Measurements from ENCODE around the gene CADPS. TPM values are rescaled to one million over a fixed set of nuclear protein-coding genes. Genes with fewer than 3 reads are reported as not detected.

The CADPS gene
- total and polyA plus RNA-seq, 4 donors, result 0.13 to 0.99 (median 0.75) TPM; not detected in 1

DNA sequence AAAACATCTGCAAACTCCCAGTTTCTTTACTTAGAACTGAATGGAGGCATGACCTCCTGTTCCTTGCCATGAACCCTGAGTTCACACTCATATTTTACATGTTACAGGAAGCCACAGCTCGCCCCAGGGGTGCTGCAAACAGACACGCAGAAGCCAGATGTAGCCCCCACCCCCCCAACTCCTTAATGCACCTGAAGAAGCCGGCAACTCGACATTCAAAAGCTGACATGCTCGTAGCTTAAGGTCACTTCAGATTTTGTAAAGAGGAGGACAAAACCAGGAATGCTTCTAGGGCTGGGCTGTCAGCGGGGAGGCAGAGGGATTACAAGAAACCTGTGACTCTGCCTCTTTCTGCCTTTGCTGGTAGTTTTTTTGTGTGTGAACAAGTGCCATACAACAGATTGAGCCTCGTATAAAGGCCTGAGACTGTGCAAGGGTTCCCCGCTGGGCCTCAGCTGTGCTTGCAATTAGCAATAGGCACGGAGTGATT is 459.9 kb downstream of the CADPS start:
- no peak overlapping the region for H3K4me3 ChIP-seq (ENCODE audit: low read length in 2 of 2)
- no peak for ATAC-seq (ENCODE audit: low FRiP score)
- WGBS, 2 donors, result 80 to 83% methylated on average over 9 of the region's 9 CpGs

DNA sequence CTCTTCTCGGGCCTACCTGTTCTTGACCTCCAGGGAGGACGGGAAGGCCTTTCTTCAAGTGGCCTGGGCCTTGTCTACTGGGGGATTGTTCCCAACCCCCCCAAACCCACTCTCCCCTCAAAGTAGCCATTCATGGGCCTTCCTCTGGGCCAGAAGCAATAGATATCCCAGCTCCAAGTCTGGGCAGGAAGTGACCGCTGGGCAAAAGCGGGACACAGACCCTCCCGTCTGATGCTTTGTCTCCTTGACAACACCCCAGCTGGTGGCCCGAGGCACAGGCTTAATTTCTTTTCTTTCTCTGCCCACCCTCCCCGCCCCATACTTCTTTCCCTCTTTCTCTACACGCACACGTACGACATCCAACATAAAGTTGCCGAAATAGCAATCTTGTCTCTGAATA is 460.4 kb downstream of the CADPS start:
- H3K36me3 ChIP-seq (ENCODE audit: control insufficient read depth in 1 of 2, insufficient read depth in 2 of 2, low read length in 1 of 2), result no peaks in the 10 kb centered on the region
- no peak overlapping the region for H3K4me3 ChIP-seq (ENCODE audit: low read length in 2 of 2)
- H3K9me3 ChIP-seq (ENCODE audit: control insufficient read depth, low read length), result no peaks in the 10 kb centered on the region
- ATAC-seq (ENCODE audit: low FRiP score), result no peak
- DNase-seq, result no peak
- H3K27ac ChIP-seq (ENCODE audit: low read depth in 1 of 2, low read length in 2 of 2), result no peak overlapping the region
- 90 to 95% methylated on average over 11 of the region's 11 CpGs for WGBS, 2 donors
- no peaks in the 10 kb centered on the region for H3K27me3 ChIP-seq (ENCODE audit: control insufficient read depth in 1 of 2, insufficient read depth in 2 of 2, low read length in 1 of 2)
- intact Hi-C loops (cut with DNase I), result no loop called here
- H3K4me1 ChIP-seq (ENCODE audit: control insufficient read depth in 1 of 2, insufficient read depth in 2 of 2, low read length in 2 of 2), result no peaks in the 10 kb centered on the region

More for the DNA sequence above, 459.9 kb downstream of the CADPS start:
- Histone ChIP-seq H3K27me3 (ENCODE audit: control insufficient read depth in 1 of 2, insufficient read depth in 2 of 2, low read length in 1 of 2) (no peaks in the 10 kb centered on the region), H3K9me3 (ENCODE audit: control insufficient read depth, low read length) (no peaks in the 10 kb centered on the region), H3K36me3 (ENCODE audit: control insufficient read depth in 1 of 2, insufficient read depth in 2 of 2, low read length in 1 of 2) (no peaks in the 10 kb centered on the region), H3K27ac (ENCODE audit: low read depth in 1 of 2, low read length in 2 of 2) (no peak overlapping the region), H3K4me1 (ENCODE audit: control insufficient read depth in 1 of 2, insufficient read depth in 2 of 2, low read length in 2 of 2) (no peaks in the 10 kb centered on the region)
- intact Hi-C loops (cut with DNase I), result no loop called here
- DNase-seq, result no peak

- 87 to 88% methylated on average over 2 of the region's 2 CpGs for WGBS, 2 donors
- intact Hi-C loops (cut with DNase I), result no loop called here
- H3K4me3 ChIP-seq (ENCODE audit: low read length in 2 of 2), result no peak overlapping the region
Measured at GRCh38 chr3:62413687-62414086, 461.5 kb downstream of the CADPS start.

DNA sequence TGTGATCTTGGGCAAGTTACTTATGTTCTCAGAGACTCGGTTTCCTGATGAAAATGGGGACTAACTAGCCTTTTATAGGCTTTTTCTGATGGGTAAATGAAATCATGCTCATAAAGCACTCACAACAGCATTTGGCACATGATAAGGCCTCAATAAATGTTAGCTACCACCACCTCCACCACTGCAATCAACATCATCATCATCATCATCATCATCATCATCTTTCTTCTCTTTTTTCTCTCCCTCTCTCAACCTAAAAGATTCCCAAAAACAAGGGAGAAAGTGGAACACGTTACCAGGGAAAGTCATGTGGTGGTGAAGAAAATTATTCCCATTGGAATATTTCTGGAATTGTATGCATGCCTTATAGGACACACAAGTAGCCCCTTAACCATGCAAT is 468.3 kb downstream of the CADPS start:
- DNase-seq, result no peak
- WGBS, 2 donors, result 86 to 88% methylated on average over 2 of the region's 2 CpGs
- no peak overlapping the region for H3K4me3 ChIP-seq (ENCODE audit: low read length in 2 of 2)
- no peaks in the 10 kb centered on the region for H3K36me3 ChIP-seq (ENCODE audit: control insufficient read depth in 1 of 2, insufficient read depth in 2 of 2, low read length in 1 of 2)
- no peak overlapping the region for H3K27ac ChIP-seq (ENCODE audit: low read depth in 1 of 2, low read length in 2 of 2)
- no peaks in the 10 kb centered on the region for H3K4me1 ChIP-seq (ENCODE audit: control insufficient read depth in 1 of 2, insufficient read depth in 2 of 2, low read length in 2 of 2)
- peaks cover 0 to 2% of the 10 kb centered on the region in 2 donors for H3K27me3 ChIP-seq (ENCODE audit: control insufficient read depth in 1 of 2, insufficient read depth in 2 of 2, low read length in 1 of 2)
- ATAC-seq (ENCODE audit: low FRiP score), result no peak
- intact Hi-C loops (cut with DNase I), result no loop called here
- no peaks in the 10 kb centered on the region for H3K9me3 ChIP-seq (ENCODE audit: control insufficient read depth, low read length)

More at GRCh38 chr3:62413687-62414086, 461.5 kb downstream of the CADPS start:
- Histone ChIP-seq H3K4me1 (ENCODE audit: control insufficient read depth in 1 of 2, insufficient read depth in 2 of 2, low read length in 2 of 2) (no peaks in the 10 kb centered on the region), H3K9me3 (ENCODE audit: control insufficient read depth, low read length) (no peaks in the 10 kb centered on the region), H3K27ac (ENCODE audit: low read depth in 1 of 2, low read length in 2 of 2) (no peak overlapping the region), H3K27me3 (ENCODE audit: control insufficient read depth in 1 of 2, insufficient read depth in 2 of 2, low read length in 1 of 2) (no peaks in the 10 kb centered on the region), H3K36me3 (ENCODE audit: control insufficient read depth in 1 of 2, insufficient read depth in 2 of 2, low read length in 1 of 2) (no peaks in the 10 kb centered on the region)
- ATAC-seq (ENCODE audit: low FRiP score), result no peak
- no peak for DNase-seq

GRCh38 chr3:62405566-62405965 is 469.6 kb downstream of the CADPS start:
- 91 to 92% methylated on average over 6 of the region's 6 CpGs for WGBS, 2 donors
- Histone ChIP-seq H3K36me3 (ENCODE audit: control insufficient read depth in 1 of 2, insufficient read depth in 2 of 2, low read length in 1 of 2) (no peaks in the 10 kb centered on the region), H3K4me3 (ENCODE audit: low read length in 2 of 2) (no peak overlapping the region), H3K27ac (ENCODE audit: low read depth in 1 of 2, low read length in 2 of 2) (no peak overlapping the region), H3K4me1 (ENCODE audit: control insufficient read depth in 1 of 2, insufficient read depth in 2 of 2, low read length in 2 of 2) (no peaks in the 10 kb centered on the region), H3K9me3 (ENCODE audit: control insufficient read depth, low read length) (no peaks in the 10 kb centered on the region), H3K27me3 (ENCODE audit: control insufficient read depth in 1 of 2, insufficient read depth in 2 of 2, low read length in 1 of 2) (peaks cover 0 to 2% of the 10 kb centered on the region in 2 donors)
- ATAC-seq (ENCODE audit: low FRiP score) (no peak), DNase-seq (no peak)
- intact Hi-C loops (cut with DNase I), result no loop called here

GRCh38 chr3:62405135-62405534 is 470.1 kb downstream of the CADPS start:
- ATAC-seq (ENCODE audit: low FRiP score) (no peak), DNase-seq (no peak)
- H3K27me3 ChIP-seq (ENCODE audit: control insufficient read depth in 1 of 2, insufficient read depth in 2 of 2, low read length in 1 of 2), result peaks cover 0 to 2% of the 10 kb centered on the region in 2 donors
- no peaks in the 10 kb centered on the region for H3K4me1 ChIP-seq (ENCODE audit: control insufficient read depth in 1 of 2, insufficient read depth in 2 of 2, low read length in 2 of 2)
- 78% methylated on average over 6 of the region's 6 CpGs for WGBS, 2 donors
- H3K9me3 ChIP-seq (ENCODE audit: control insufficient read depth, low read length), result no peaks in the 10 kb centered on the region
- H3K36me3 ChIP-seq (ENCODE audit: control insufficient read depth in 1 of 2, insufficient read depth in 2 of 2, low read length in 1 of 2), result no peaks in the 10 kb centered on the region
- no peak overlapping the region for H3K27ac ChIP-seq (ENCODE audit: low read depth in 1 of 2, low read length in 2 of 2)
- no peak overlapping the region for H3K4me3 ChIP-seq (ENCODE audit: low read length in 2 of 2)
- intact Hi-C loops (cut with DNase I), result no loop called here

GRCh38 chr3:62404321-62404720 is 470.9 kb downstream of the CADPS start:
- intact Hi-C loops (cut with DNase I), result no loop called here
- DNase-seq (no peak), ATAC-seq (ENCODE audit: low FRiP score) (no peak)
- Histone ChIP-seq H3K36me3 (ENCODE audit: control insufficient read depth in 1 of 2, insufficient read depth in 2 of 2, low read length in 1 of 2) (no peaks in the 10 kb centered on the region), H3K4me1 (ENCODE audit: control insufficient read depth in 1 of 2, insufficient read depth in 2 of 2, low read length in 2 of 2) (no peaks in the 10 kb centered on the region), H3K27ac (ENCODE audit: low read depth in 1 of 2, low read length in 2 of 2) (no peak overlapping the region), H3K9me3 (ENCODE audit: control insufficient read depth, low read length) (no peaks in the 10 kb centered on the region), H3K27me3 (ENCODE audit: control insufficient read depth in 1 of 2, insufficient read depth in 2 of 2, low read length in 1 of 2) (peaks cover 0 to 2% of the 10 kb centered on the region in 2 donors), H3K4me3 (ENCODE audit: low read length in 2 of 2) (no peak overlapping the region)
- WGBS, 2 donors, result 81 to 85% methylated on average over 8 of the region's 8 CpGs

GRCh38 chr3:62403765-62404164 is 471.5 kb downstream of the CADPS start:
- WGBS, 2 donors, result 69 to 82% methylated on average over 3 of the region's 3 CpGs
- DNase-seq (no peak), ATAC-seq (ENCODE audit: low FRiP score) (no peak)
- Histone ChIP-seq H3K27me3 (ENCODE audit: control insufficient read depth in 1 of 2, insufficient read depth in 2 of 2, low read length in 1 of 2) (peaks cover 0 to 2% of the 10 kb centered on the region in 2 donors), H3K36me3 (ENCODE audit: control insufficient read depth in 1 of 2, insufficient read depth in 2 of 2, low read length in 1 of 2) (no peaks in the 10 kb centered on the region), H3K9me3 (ENCODE audit: control insufficient read depth, low read length) (no peaks in the 10 kb centered on the region), H3K27ac (ENCODE audit: low read depth in 1 of 2, low read length in 2 of 2) (no peak overlapping the region), H3K4me1 (ENCODE audit: control insufficient read depth in 1 of 2, insufficient read depth in 2 of 2, low read length in 2 of 2) (no peaks in the 10 kb centered on the region), H3K4me3 (ENCODE audit: low read length in 2 of 2) (no peak overlapping the region)
- intact Hi-C loops (cut with DNase I), result no loop called here

DNA sequence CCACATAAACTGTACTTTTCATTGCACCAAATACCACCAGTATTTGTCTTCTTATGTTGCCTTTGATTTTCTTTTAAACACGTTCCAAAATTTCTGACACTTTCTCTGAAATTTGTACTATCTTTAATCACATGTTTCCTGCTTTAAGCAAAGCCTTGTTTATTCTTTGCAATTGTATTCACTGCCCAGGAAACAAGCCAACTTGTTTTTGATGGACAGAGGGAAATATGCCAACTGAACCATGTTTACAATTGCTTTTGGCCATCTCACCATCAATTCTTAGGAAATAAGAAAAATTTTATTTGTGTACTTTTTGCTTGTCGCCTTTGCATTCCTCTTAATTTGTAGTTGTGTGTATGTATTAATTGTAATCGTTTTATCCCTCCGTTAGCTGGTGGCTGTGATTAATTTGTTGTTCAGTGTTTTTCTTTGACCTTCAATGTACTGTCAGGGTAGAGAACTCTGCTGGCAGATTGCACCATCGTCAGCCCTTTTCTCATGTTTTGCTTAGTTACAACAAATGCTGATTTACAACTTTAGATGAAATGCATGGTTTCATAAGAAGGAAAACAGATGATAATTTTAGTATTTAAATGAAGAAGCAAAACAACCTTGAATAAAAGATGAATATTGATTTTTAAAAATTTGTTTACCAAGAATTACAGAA is 482.5 kb downstream of the CADPS start:
- Histone ChIP-seq H3K4me3 (ENCODE audit: low read length in 2 of 2) (no peak overlapping the region), H3K27ac (ENCODE audit: low read depth in 1 of 2, low read length in 2 of 2) (no peak overlapping the region), H3K36me3 (ENCODE audit: control insufficient read depth in 1 of 2, insufficient read depth in 2 of 2, low read length in 1 of 2) (no peaks in the 10 kb centered on the region), H3K9me3 (ENCODE audit: control insufficient read depth, low read length) (peaks cover 4% of the 10 kb centered on the region), H3K4me1 (ENCODE audit: control insufficient read depth in 1 of 2, insufficient read depth in 2 of 2, low read length in 2 of 2) (no peaks in the 10 kb centered on the region), H3K27me3 (ENCODE audit: control insufficient read depth in 1 of 2, insufficient read depth in 2 of 2, low read length in 1 of 2) (no peaks in the 10 kb centered on the region)
- DNase-seq, result no peak
- intact Hi-C loops (cut with DNase I), result no loop called here
- ATAC-seq (ENCODE audit: low FRiP score), result no peak
- WGBS, 2 donors, result 46 to 59% methylated on average over 5 of the region's 5 CpGs

All from aorta (tissue), 5 donors.